Measurements from ENCODE around the gene CENPX. TPM values are rescaled to one million over a fixed set of nuclear protein-coding genes. Genes with fewer than 3 reads are reported as not detected.
A peak's percentile ranks its signal among the peaks of the same experiment; 100 is the strongest.

CENPX gene
- total and polyA plus RNA-seq, 2 of the 13 experiments (the other 11 are each of a cell fraction or from before 2014, with no cell fraction given) = 92.7 to 170 TPM

GRCh38 chr17:81993729-81994592, 28.7 kb downstream of the CENPX start (continued):
- TF ChIP-seq ATF4 (CRISPR knock-in tag; IDR thresholded peaks at IDR 0.05) (peak in 1 of 2 experiments; percentile 46; a peak in 1 of 4 replicates), ZBTB40 (IDR thresholded peaks at IDR 0.05) (no peak), ZBTB40 (CRISPR knock-in tag; IDR thresholded peaks at IDR 0.05) (peak; percentile 63; the same call in 1 of the 2 replicates), ZNF703 (CRISPR knock-in tag; IDR thresholded peaks at IDR 0.05; ENCODE audit: borderline replicate concordance) (peak; percentile 86; the same call in 1 of the 2 replicates), GTF2F1 (IDR thresholded peaks at IDR 0.05; ENCODE audit: low read length) (no peak), ZNF101 (CRISPR knock-in tag; IDR thresholded peaks at IDR 0.05; ENCODE audit: borderline replicate concordance, low read depth) (no peak), LCORL (IDR thresholded peaks at IDR 0.05) (no peak), LCORL (CRISPR knock-in tag; IDR thresholded peaks at IDR 0.05) (0 out of 2 replicates have a peak, but pooled peaks have one; percentile 55), DBP (CRISPR knock-in tag; IDR thresholded peaks at IDR 0.05; ENCODE audit: not compliant biosample characterization) (peak; percentile 21), GPBP1L1 (CRISPR knock-in tag; IDR thresholded peaks at IDR 0.05) (no peak), ARID5B (CRISPR knock-in tag; IDR thresholded peaks at IDR 0.05) (no peak)

Measured in HepG2 (cell line).